Left lung (tissue), 10 donors: ENCODE data around the gene SLC48A1. TPM values are rescaled to one million over a fixed set of nuclear protein-coding genes. Genes with fewer than 3 reads are reported as not detected.

Experiments used
- ATAC-seq: fragments of 200-7000 bp; cut with Tn5 transposase; one replicate; pipeline ENCODE4 v1.9.1; 2020; ENCODE audit warnings: moderate library complexity
- DNase-seq, 4 donors: peaks; one replicate each; pipeline ENCODE4 v3.0.0-alpha.2; 2013 to 2020
- H3K27ac ChIP-seq, 2 donors: fragments of 200-600 bp; sonication (generic) in 1 of 2; one replicate each; pipeline versions ENCODE4 v1.5.0 to v1.8.0; 2020 to 2021
- H3K27me3 ChIP-seq, 2 donors: fragments of 200-600 bp; sonication (generic) in 1 of 2; one replicate each; pipeline versions ENCODE4 v1.5.0 to v1.8.0; 2020 to 2021
- H3K36me3 ChIP-seq, 2 donors: fragments of 200-600 bp; sonication (generic) in 1 of 2; one replicate each; pipeline versions ENCODE4 v1.5.0 to v1.8.0; 2020 to 2021
- H3K4me1 ChIP-seq, 2 donors: fragments of 200-600 bp; one replicate each; pipeline ENCODE4 v1.8.0; 2021
- H3K4me3 ChIP-seq, 2 donors: fragments of 200-600 bp; sonication (generic) in 1 of 2; one replicate each; pipeline versions ENCODE4 v1.5.0 to v1.8.0; 2020 to 2021; ENCODE audit warnings: mild to moderate bottlenecking in 1 of 2
- H3K9me3 ChIP-seq, 2 donors: fragments of 200-600 bp; sonication (generic) in 1 of 2; one replicate each; pipeline versions ENCODE4 v1.5.0 to v1.8.0; 2020 to 2021
- CTCF ChIP-seq, 2 donors: fragments of 200-600 bp; sonication (generic) in 1 of 2; IDR thresholded peaks; one replicate each; pipeline versions ENCODE4 v1.5.0 to v1.8.0; 2021; ENCODE audit warnings: antibody characterized with exemption in 2 of 2
- intact Hi-C, 2 donors: fragments of 100-400 bp; cut with DNase I; formaldehyde crosslinking; loops; one replicate each; pipeline versions ENCODE4 v1.11.2 to v1.14.2; 2022
- polyA plus RNA-seq, 6 donors: library from polyadenylated mRNA; unstranded; fragments of 120-200 nt; gene quantifications; one replicate each; pipeline ENCODE4 v1.2.1, GENCODE V29; 2013; ENCODE audit not compliant: insufficient read length in 6 of 6
- total RNA-seq, 2 donors: library from RNA; stranded (reverse); fragmentation: NEBNext Ultra II Directional; extraction: Animal tissue kit (Norgen Biotek cat#: 25700); gene quantifications; one replicate each; pipeline ENCODE4 v1.2.1, GENCODE V29; 2021
- donor health status: DM: no; HTN: yes; CAD: no.
- donor health status: DM: no; HTN: no; CAD: no.

The SLC48A1 gene
- total and polyA plus RNA-seq, 8 donors, result 14.9 to 38.6 (median 18.3) TPM

GRCh38 chr12:47744005-47744651 is 28.9 kb upstream of the SLC48A1 start:
- no peak overlapping the region for H3K27ac ChIP-seq
- DNase-seq (peak in 3 of 4 donors; percentile 59 to 85 (median 60)), ATAC-seq (peak; percentile 78)
- peak; percentile 52 to 59 for TF ChIP-seq CTCF (IDR thresholded peaks at IDR 0.05)
- H3K4me1 ChIP-seq, result peaks cover 0 to 30% of the 10 kb centered on the region in 2 donors
- intact Hi-C loops, result no loop called here
- H3K36me3 ChIP-seq, result peaks cover 0 to 11% of the 10 kb centered on the region in 2 donors
- no peaks in the 10 kb centered on the region for H3K9me3 ChIP-seq
- H3K4me3 ChIP-seq, result no peak overlapping the region
- no peaks in the 10 kb centered on the region for H3K27me3 ChIP-seq

- no peaks in the 10 kb centered on the region for H3K27me3 ChIP-seq
- peaks cover 0 to 17% of the 10 kb centered on the region in 2 donors for H3K36me3 ChIP-seq
- no peaks in the 10 kb centered on the region for H3K9me3 ChIP-seq
- intact Hi-C loops, result no loop called here
- DNase-seq (no peak), ATAC-seq (no peak)
- no peak overlapping the region for H3K4me3 ChIP-seq
- H3K27ac ChIP-seq, result no peak overlapping the region
- peaks cover 0 to 28% of the 10 kb centered on the region in 2 donors for H3K4me1 ChIP-seq
- TF ChIP-seq CTCF (IDR thresholded peaks at IDR 0.05), result no peak
Observed at GRCh38 chr12:47744778-47745436, 28.1 kb upstream of the SLC48A1 start.

GRCh38 chr12:47745485-47746041 is 27.5 kb upstream of the SLC48A1 start:
- no peak overlapping the region for H3K4me3 ChIP-seq
- ATAC-seq (no peak), DNase-seq (no peak)
- H3K36me3 ChIP-seq, result peaks cover 0 to 23% of the 10 kb centered on the region in 2 donors
- no peak overlapping the region for H3K27ac ChIP-seq
- H3K9me3 ChIP-seq, result no peaks in the 10 kb centered on the region
- TF ChIP-seq CTCF (IDR thresholded peaks at IDR 0.05), result no peak
- H3K4me1 ChIP-seq, result peaks cover 0 to 22% of the 10 kb centered on the region in 2 donors
- intact Hi-C loops, result no loop called here
- H3K27me3 ChIP-seq, result no peaks in the 10 kb centered on the region

GRCh38 chr12:47746073-47746472 is 27.0 kb upstream of the SLC48A1 start:
- no peaks in the 10 kb centered on the region for H3K27me3 ChIP-seq
- no peak overlapping the region for H3K27ac ChIP-seq
- intact Hi-C loops, result no loop called here
- H3K4me1 ChIP-seq, result peaks cover 0 to 17% of the 10 kb centered on the region in 2 donors
- H3K36me3 ChIP-seq, result peaks cover 0 to 28% of the 10 kb centered on the region in 2 donors
- no peak for ATAC-seq
- TF ChIP-seq CTCF (IDR thresholded peaks at IDR 0.05), result no peak
- DNase-seq, result no peak
- H3K9me3 ChIP-seq, result no peaks in the 10 kb centered on the region
- H3K4me3 ChIP-seq, result no peak overlapping the region

- H3K27me3 ChIP-seq, result no peaks in the 10 kb centered on the region
- ATAC-seq (no peak), DNase-seq (no peak)
- TF ChIP-seq CTCF (IDR thresholded peaks at IDR 0.05), result no peak
- H3K4me3 ChIP-seq, result no peak overlapping the region
- peaks cover 0 to 12% of the 10 kb centered on the region in 2 donors for H3K4me1 ChIP-seq
- peaks cover 0 to 28% of the 10 kb centered on the region in 2 donors for H3K36me3 ChIP-seq
- no peak overlapping the region for H3K27ac ChIP-seq
- H3K9me3 ChIP-seq, result no peaks in the 10 kb centered on the region
- intact Hi-C loops, result no loop called here
Observed at GRCh38 chr12:47746523-47746922, 26.5 kb upstream of the SLC48A1 start.
